CD4-positive, alpha-beta T cell treated with Interleukin-12 subunit alpha and Interleukin-12 subunit beta, for 1 hour (primary cell): ENCODE measurements around the gene LDB2.

ENCODE experiments used
- DNase-seq: peaks from one replicate; pipeline ENCODE4 v3.0.0-alpha.2; 2020

LDB2 gene

DNA sequence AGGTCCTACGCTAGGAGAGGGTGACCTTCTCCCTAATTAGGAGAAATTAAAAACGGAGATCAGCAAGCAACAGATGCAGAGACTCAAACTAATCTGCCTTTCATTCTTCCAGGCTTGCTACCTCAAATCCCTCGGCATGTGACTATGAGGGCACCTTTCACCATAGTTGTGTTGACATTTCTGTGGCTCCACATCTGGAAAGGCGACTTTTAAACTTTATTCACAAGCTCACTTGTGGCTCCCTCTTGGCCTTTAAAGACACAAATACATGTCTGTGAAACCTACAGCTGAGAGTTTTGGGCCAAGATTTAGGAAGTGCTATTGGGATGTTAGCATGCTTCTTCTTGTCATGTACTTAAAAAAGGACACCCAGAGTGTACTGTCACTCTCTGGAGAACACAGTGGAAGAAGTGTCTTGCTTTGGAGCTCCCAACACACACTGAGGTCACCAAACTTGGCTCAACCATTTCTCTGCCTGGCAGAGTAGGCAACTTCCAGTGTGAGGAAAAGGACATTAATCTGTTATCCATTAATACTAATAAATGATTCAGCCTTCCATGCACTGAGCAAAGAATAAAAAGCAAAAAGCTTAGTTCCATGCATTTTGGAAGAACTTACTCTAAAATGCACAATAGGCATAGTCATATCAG lies 60.1 kb downstream of the LDB2 start:
- no peak for DNase-seq

DNA sequence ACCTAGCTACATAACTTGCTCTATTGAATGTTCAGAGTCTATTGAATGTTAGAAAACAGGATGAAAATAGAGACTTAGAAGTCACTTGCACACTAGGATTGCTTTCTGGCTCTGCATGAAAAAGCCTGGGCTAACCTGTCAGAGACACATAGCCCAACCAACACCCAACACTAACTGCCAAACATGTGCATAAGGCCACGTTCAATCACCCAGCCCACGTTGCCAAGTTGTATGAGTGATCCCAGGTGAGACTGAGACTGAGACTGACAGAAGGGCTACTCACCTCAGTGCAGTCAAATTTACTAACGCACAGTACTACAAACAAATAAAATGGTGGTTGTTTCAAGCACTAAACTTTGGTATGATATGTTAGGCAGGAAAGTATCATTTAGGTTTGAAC lies 61.0 kb downstream of the LDB2 start:
- no peak for DNase-seq

DNA sequence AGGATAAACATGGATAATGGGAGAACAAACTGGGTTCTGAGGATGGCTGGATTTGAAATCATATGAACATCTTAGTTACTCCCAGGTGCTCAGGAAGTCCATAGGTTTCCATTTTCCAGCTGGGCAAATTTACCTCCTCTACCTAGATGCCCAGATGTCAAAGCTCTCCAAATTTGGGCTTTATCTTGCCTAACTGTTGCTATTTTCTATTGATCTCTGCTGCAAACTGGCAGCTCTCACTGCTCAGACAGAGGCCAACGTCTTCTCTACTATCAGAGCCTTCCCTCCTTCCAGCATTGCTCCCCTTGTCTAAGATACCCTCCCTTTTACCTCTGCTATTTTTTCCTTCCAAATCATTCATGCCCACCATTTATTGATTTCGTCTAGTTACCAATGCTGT lies 62.1 kb downstream of the LDB2 start:
- no peak for DNase-seq

DNA sequence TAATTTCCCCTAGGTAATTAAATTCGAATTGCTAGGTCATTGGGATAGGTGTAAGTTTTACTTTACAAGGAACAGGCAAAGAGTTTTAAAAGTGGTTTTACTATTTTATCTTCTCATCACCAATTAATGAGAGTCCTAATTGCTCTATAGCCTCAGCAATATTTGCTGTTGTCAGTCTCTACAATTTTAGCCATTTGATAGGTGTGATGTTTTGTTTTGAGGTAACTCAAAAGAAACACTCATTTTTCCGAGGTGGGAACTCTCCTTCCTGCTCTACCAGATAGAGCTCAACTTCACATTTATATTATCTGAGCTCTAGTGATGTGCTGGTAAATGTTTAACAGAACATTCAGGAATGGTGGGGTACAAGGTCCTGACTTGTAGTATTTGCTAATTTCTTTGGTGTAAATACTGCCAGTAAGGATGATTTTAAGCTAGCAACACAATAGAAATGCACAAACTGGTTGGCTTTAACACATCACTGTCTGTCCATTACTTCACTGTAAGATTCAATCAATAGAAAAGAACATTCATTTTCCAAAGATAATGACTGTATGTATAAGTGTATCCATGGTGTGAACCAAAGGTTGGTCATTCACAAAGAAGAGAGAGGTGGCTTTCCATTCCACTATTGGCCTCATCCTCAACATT lies 62.7 kb downstream of the LDB2 start:
- DNase-seq, result no peak

DNA sequence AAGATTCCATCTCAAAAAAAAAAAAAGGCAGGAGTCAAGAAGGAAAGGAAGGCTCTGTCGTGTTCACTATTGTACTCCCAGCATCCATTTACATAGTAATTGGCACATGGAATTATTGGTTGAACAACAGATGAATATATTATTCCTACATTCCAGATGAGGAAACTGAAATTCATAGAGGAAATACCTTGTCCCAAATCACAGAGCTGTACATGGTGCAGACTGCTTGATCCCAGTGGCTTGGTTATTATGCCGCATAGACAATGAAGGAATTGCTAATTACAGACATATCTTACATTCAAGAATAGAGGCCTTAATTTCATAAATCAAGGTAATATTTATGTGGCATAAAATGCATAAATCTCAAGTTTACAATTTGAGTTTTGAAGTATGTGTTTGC lies 63.6 kb downstream of the LDB2 start:
- DNase-seq, result no peak

DNA sequence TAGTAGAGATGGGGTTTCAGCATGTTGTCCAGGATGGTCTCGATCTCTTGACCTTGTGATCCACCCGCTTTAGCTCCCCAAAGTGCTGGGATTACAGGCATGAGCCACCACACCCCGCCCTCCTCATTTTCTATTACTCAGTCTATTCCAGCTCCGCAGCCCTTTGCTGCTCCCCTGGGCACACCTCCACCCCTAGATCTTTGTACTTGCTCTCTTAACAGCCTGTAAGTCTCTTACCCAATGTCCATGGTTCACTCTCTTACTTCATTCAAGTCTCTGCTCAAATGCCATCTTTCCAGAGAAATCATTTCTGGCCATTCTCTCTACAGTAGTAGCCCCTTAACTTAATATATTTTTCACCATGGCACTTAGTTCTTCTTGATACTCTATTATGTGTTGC lies 64.7 kb downstream of the LDB2 start:
- DNase-seq, result no peak

DNA sequence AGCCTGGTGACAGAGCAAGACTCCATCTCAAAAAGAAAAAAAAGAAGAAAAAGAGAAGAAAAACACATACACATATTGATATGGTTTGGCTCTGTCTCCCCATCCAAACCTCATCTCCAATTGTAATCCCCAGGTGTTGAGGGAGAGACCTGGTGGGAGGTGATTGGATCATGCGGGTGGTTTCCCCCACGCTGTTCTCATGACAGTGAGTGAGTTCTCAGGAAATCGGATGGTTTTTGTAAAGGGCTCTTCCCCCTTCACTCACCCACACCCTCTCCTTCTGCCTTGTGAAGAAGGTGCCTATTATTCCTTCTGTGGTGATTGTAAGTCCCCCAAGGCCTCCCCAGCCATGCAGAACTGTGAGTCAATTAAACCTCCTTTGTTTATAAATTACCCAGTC lies 68.4 kb downstream of the LDB2 start:
- no peak for DNase-seq

DNA sequence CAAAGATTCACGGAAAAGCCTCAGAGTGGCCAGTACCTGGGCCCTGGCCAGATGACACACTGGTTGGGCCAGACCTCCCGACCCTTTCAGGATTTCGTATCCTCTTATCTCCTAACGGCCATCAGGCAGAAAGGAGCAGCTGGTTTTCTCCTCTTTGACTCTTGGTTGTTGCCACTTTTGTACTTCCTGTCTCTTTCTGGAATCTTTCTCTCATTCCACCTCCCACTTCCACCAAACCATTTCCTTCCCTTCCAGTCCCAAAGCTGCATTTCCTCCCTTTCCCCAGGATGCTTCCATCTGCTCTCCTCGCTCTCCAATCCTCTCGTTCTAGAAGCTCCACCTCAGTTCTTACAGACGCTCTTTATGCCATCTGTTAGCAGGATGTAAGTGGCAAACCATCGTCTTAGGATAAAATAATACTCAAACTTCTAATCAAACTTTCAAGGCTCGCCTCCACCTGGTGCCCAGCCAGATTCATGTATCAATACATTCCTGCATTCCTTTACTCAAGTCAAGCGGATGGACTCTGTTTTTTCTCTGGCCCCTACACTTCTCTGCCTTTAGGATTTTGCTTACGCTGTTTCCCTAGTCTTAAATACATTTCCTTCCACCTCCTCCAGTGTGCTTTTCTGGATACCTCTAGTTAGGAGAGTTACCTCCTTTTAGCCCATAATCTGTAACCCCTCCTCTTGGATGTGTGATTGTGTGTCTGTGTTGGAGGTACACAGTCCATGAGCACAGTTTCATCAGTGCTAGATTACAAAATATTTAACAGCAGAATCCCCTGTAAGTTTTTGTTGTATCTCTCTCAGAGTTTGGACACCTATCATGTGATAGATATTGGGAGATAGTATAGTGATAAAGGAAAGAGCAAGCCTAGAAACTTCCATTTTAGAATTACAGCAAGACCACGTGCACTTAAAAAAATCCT lies 70.4 kb downstream of the LDB2 start:
- no peak for DNase-seq

DNA sequence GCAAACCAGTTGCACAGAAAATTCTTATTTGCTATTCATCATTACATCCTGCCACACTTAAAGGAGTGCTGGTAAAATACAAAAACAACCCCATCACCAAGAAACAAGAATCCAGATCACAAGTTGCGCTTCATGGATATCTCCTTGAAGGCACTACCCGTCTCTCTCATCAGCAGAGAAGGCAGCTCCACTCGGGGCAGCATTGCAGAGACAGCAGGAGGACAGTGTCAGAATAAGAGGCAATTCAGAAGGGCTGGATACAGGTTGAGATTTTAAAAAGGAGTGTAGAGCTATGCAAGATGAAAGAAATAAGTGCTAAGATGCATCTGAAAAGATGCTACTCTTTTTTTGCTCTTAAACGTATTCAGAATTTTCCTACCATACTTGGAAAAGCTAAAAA lies 71.4 kb downstream of the LDB2 start:
- no peak for DNase-seq

DNA sequence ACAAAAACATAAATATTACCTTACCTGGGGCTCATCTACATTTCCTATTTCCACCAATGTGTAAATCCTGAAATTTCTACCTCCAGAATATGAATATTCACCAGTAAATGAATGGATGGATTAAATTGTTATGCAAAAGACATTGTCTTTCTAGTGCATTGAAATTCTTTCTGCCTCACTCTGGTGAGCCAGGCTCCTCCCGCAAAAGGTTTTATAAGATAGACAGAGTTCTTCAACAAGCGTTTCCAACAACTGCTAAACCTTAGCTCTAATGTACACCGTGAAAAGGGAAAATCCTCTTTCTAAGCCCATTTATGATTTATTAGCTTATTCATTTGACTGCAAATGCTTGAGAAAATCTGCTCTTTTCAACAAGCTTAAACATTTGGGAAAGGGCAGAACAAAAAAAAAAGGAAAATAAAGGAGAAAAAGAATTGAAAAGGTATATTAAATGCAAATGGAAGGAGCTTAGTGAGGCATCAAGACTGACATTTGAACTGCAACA lies 72.0 kb downstream of the LDB2 start:
- no peak for DNase-seq

DNA sequence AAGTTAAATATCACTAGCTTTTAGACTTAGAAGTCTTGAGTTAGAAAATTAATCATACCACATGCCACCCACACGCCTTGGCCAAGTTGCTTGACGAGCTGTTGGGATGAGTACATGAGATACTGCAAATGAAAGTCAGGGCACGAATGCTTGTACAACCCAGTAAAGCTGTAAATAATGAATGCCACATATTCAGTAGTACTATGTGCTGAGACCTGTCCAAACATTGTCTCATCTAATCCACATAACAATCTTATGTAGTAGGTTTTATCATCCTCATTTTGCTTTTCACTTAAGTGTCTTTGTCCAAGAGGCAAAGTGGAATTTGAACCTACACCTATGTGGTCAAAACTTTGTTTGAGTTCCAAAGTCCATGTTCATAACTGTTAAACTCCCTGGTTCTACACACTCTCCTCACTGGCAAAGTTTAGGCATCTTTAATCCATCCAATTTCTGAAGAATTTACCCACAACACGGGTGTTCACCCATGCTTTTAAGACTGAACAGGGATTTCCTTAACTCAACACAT lies 74.1 kb downstream of the LDB2 start:
- DNase-seq, result no peak

DNA sequence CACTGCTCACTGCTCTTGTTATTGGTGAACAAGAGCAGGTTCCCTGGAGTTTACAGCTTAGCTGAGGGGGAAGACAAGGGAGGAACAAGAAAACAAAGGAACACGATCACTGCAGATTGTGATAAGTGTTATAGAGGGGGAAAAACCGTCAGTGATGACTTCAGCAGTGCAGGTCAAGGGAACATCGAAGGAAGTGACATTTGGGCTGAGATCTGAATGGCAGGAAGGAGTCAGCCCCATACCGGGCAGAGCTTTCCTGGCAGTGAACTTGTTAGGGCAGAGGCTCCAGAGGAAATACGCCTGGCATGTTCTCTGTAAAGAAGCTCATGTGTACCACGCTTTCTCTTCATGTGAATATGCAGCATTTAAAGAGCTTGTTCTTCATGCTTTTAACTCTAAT lies 78.1 kb downstream of the LDB2 start:
- DNase-seq, result no peak

DNA sequence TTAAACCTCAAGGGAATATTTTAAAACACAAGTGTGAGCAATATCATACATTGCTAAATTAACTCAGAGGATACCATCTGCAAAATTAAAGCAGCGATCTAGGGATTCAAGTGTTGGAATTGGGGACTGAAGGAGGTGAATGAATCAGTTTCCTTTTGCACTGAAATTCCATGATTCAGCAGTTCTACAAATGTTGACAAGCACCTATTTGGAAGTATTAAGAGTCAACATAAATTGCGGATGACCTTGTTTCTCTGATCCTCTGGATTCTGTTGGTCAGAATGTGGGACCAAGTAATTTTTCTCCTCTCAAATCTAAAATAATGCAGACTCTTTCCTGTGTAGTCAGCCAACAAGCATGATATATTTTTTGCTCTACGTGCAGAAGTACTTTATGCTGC lies 78.8 kb downstream of the LDB2 start:
- no peak for DNase-seq

DNA sequence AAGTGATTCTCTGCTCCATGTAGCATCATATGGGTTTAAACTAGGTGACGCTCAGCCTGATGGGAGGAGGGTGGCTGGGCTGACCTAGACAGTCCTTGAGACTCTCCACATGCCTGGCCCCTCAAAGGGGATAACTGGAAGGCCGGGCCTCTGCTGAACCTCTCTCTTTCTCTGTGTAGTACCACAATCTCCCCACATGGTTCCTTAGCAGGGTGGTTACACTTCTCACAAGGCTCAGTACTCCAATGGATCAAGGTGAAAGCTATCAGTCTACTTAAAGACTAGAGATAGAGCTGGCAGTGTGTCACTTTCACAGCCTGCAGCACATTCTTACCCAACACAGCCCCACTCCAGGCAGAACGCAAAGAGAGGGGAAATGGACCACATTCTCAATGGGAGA lies 80.4 kb downstream of the LDB2 start:
- no peak for DNase-seq

DNA sequence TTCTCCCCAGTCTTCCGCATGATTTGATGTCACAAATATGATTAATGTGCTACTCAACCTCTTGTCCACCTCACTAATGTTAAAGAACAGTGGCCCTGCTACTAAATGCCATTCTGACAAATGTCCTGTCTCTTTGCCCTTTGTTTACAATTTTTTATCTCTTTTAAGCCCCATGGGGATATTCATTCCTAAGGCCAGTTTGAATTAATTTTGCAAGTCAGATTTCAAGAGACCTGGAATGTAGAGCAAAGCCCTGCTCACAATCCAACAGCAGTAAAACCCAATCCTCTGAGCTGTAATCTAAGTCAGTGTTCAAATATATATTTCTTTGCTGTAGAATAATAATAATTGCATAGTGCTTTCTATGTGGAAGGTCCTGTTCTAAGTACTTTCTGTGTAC lies 81.2 kb downstream of the LDB2 start:
- DNase-seq, result no peak

DNA sequence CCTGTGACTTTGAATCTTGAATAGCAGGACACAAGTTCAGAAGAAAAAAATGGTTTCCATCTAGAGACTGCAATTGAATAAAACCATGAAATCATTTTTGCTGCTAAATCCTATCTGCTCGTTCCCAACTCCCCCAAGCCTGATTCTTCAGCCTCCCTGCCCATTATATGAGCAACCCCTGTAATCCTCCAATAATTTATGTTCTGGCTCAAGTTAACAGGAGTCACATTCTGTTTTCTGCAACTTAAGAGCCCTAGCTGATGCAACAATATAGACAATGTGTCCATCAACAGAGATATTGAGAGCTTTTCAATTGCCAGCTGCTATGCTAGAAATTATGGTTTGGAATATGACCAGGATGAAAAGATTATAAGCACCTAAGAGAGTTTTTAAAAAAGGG lies 84.1 kb downstream of the LDB2 start:
- no peak for DNase-seq

DNA sequence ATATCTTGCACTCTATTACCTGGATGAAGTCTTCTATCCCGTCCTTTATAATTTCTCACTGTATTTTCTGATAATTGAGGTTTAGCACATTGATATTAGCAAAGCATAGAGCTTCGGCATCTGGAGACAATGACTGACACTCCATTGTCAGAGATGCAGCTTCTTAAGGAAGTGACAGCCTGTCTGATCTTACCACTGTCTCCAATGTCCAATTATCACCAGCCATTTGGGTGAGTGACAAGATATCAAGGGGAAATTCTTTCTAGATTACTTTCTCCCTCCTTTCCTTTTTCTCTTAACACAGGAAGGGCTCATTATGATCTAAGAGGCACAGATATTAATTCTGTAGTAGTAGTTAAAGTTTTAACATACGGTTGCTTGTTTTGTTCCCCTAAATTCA lies 86.4 kb downstream of the LDB2 start:
- DNase-seq, result no peak

DNA sequence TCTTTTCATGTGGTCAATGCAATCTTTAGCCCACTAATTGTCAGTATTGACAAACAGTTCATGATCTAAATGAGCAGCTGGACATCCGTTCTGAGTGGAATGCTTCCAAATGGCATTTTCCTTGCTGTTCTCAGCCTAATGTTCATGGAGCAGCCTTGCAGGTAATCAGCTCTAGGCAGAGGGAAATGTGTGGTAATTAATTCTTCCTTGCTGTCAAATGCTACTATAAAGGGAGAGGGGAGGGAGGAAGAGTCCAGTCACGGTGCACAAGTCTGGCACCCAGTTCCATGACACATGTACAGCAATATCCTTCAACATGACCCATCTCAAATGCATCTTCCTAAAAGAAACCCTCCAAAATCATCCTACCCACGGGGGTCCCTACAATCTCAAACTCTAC lies 88.5 kb downstream of the LDB2 start:
- DNase-seq, result no peak

DNA sequence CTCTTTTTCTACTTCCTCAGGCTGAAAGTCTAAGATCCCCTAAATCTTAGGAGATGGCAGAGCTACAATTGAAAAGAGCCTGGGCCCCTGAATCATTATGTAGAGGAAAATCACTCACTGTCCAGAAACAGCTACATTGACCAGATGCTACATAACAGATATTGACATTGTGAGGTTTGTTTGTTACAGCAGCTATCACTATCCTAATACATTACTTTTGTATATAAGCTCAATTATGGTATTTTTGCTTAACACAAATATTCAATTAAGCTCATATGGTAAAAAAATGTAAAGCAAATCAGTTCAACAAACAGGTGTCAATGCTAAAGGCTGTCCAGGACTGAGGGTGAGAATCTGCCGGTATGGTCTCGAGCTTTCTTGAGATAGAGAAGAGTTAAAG lies 89.4 kb downstream of the LDB2 start:
- DNase-seq, result no peak

DNA sequence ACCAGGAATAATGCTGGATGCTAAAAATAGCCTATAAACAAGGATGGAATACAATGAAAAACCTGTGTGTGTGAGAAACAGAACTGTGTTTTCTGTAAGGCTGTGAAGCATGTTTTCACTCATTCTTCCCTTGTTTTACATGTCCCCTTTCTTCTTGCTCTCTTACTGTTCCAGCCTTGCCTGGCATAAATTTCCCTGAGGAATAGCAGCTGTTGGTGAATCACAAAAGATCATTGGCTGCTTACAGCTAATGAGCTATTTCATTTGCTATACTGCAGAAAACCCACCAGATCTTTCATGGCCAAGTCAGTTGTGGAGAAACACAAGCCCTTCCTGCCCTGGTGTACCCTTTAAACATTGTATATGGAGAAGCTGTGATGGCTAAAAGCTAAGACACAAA lies 91.1 kb downstream of the LDB2 start:
- DNase-seq, result no peak

DNA sequence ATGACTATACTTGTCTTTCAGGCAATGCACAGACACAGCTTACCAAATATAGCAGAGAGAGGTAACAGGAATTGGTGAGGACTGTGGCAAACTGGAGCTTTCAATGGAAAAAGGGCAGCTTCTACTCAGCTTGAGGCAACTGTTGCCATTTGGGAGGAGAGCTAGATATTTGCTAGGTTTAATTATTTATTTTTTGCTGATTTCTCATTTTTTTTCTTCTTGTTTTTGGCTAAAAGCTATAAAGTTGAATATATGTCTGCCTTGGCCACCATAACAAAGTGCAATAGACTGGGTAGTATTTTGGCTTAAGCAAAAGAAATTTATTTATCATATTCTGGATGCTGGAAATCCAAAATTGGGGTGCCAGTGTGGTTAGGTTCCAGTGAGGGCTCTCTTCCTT lies 93.9 kb downstream of the LDB2 start:
- no peak for DNase-seq

DNA sequence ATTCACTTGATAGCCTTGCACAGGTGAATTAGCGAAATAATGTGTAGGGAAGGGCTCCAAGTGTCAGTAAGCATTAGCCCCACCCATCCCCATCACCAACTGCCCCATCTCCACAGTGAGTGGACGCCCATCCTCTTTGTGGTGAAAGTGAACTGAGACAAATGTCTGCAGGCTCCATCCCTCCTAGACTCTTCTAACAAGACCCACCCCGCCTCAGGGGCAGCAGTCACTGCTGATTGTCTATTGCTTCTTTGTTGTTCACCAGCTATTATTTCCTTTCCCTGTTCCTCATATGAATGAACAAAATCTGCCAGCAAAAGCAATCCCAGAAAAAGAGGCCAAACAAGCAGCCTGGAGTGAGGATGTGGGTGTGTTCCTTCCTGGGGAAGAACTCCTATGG lies 96.4 kb downstream of the LDB2 start:
- DNase-seq, result no peak

DNA sequence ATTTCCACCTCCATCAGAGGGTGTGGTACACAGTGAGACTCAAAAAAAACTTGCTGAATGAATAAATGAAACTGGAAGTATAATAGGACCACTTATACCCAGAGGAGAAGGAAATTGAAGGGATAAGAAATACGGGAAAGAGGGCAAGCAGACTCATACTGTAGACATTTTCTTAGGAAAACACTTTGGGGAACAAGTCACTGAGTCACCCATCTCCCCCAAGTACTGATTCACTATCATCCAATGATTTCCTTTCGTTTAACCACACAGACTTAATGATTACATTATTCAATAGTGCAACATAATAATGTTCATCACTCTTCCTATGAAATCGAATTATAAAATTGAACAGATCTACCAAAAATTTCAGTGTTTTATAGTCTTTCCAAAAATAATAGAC lies 97.1 kb downstream of the LDB2 start:
- no peak for DNase-seq
